ENCODE measurements around the gene NEUROG1. TPM values are rescaled to one million over a fixed set of nuclear protein-coding genes. Genes with fewer than 3 reads are reported as not detected.

NEUROG1 gene
- polyA plus RNA-seq, 1 donor from 2014 or later = not detected

DNA sequence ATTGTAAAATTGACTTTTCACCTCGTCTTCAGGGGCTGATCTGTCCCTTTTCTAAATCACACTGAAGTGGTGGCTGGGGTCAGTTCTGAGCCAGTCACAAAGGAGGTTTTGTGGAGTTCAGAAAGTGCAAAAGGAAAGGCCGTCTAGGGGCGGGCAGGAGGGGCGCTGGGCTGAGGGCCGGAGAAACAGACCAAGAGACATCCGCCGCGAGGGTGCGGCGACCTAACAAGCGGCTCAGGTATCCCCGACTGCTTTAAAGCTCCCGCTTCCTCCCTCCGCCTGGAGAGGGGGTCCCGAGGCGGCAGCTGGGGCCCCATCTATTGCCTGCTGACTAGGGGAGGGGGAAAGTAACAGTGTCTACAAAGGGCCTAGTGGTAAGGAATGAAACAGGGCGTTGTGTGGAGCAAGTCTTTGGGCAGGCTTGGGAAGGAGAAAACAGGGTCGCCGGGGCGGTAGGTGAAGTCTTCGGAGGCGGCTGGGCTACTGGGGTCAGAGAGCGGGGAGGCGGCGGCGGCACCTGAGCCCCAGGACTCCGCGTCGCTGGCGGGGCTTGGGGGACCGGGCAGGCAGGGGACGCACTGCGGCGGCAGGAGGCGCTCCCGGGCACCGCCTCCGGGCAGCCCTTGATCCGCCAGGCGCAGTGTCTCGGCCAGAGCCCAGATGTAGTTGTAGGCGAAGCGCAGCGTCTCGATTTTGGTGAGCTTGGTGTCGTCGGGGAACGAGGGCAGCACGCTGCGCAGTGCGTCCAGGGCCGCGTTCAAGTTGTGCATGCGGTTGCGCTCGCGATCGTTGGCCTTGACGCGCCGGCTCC is 950 bp downstream of the NEUROG1 start:
- H3K27ac ChIP-seq (ENCODE audit: low read length) = no peak overlapping the region

DNA sequence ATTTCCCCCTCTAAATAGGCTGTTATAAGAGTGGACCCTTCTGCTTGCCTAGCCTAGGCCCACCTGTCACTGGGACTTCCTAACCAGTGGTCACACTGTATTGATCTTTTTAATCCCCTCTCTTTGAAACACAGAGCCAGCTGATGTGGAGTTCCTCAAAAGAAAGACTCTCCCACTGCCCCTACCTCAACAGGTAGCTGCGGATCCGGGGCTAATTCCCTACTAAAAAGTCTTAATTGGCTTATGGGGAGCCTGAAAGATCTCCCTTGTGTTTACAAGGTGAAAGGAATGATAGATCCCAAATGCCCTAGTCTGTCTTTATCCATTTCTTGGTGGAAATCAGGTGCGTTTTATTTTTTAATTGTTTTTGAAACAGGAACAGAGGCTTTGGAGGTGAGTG is 2.0 kb downstream of the NEUROG1 start:
- Histone ChIP-seq H4K20me1 (ENCODE audit: insufficient read depth) (no peaks in the 10 kb centered on the region), H3K9ac (ENCODE audit: low read length) (no peak overlapping the region), H3F3A (ENCODE audit: insufficient read depth, low read length, poor library complexity, severe bottlenecking) (peaks cover 5% of the 10 kb centered on the region), H3K9me3 (ENCODE audit: low read length) (no peaks in the 10 kb centered on the region), H3K36me3 (ENCODE audit: insufficient read depth, low read length) (no peaks in the 10 kb centered on the region), H3K79me2 (replicated peaks; ENCODE audit: insufficient read depth, low read length) (no peaks in the 10 kb centered on the region), H3K4me2 (ENCODE audit: low read length) (no peak overlapping the region), H3K27me3 (ENCODE audit: insufficient read depth, low read depth, low read length) (peaks cover 79% of the 10 kb centered on the region), H3K9me2 (ENCODE audit: insufficient read depth, low read length) (no peaks in the 10 kb centered on the region), H2AFZ (ENCODE audit: low read depth, low read length) (no peak overlapping the region), H3K27ac (ENCODE audit: low read length) (no peak overlapping the region), H3K4me3 (ENCODE audit: low read length) (no peak overlapping the region)
- TF ChIP-seq EP300 (conservative IDR thresholded peaks at IDR 0.05; ENCODE audit: poor library complexity, severe bottlenecking) (no peak), RAD21 (conservative IDR thresholded peaks at IDR 0.05) (no peak), POLR2AphosphoS5 (IDR thresholded peaks at IDR 0.05) (no peak), TAF1 (IDR thresholded peaks at IDR 0.05; ENCODE audit: low read depth) (no peak), EZH2 (IDR thresholded peaks at IDR 0.05; ENCODE audit: borderline replicate concordance, insufficient read depth, low read length, poor library complexity, severe bottlenecking) (no peak), SMC3 (conservative IDR thresholded peaks at IDR 0.05; ENCODE audit: poor library complexity) (no peak), MXI1 (conservative IDR thresholded peaks at IDR 0.05; ENCODE audit: poor library complexity, severe bottlenecking) (no peak)
- TF ChIP-seq, protein P1, sequence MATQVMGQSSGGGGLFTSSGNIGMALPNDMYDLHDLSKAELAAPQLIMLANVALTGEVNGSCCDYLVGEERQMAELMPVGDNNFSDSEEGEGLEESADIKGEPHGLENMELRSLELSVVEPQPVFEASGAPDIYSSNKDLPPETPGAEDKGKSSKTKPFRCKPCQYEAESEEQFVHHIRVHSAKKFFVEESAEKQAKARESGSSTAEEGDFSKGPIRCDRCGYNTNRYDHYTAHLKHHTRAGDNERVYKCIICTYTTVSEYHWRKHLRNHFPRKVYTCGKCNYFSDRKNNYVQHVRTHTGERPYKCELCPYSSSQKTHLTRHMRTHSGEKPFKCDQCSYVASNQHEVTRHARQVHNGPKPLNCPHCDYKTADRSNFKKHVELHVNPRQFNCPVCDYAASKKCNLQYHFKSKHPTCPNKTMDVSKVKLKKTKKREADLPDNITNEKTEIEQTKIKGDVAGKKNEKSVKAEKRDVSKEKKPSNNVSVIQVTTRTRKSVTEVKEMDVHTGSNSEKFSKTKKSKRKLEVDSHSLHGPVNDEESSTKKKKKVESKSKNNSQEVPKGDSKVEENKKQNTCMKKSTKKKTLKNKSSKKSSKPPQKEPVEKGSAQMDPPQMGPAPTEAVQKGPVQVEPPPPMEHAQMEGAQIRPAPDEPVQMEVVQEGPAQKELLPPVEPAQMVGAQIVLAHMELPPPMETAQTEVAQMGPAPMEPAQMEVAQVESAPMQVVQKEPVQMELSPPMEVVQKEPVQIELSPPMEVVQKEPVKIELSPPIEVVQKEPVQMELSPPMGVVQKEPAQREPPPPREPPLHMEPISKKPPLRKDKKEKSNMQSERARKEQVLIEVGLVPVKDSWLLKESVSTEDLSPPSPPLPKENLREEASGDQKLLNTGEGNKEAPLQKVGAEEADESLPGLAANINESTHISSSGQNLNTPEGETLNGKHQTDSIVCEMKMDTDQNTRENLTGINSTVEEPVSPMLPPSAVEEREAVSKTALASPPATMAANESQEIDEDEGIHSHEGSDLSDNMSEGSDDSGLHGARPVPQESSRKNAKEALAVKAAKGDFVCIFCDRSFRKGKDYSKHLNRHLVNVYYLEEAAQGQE (IDR thresholded peaks at IDR 0.05; ENCODE audit: borderline replicate concordance) = no peak
- TF ChIP-seq, protein P2, sequence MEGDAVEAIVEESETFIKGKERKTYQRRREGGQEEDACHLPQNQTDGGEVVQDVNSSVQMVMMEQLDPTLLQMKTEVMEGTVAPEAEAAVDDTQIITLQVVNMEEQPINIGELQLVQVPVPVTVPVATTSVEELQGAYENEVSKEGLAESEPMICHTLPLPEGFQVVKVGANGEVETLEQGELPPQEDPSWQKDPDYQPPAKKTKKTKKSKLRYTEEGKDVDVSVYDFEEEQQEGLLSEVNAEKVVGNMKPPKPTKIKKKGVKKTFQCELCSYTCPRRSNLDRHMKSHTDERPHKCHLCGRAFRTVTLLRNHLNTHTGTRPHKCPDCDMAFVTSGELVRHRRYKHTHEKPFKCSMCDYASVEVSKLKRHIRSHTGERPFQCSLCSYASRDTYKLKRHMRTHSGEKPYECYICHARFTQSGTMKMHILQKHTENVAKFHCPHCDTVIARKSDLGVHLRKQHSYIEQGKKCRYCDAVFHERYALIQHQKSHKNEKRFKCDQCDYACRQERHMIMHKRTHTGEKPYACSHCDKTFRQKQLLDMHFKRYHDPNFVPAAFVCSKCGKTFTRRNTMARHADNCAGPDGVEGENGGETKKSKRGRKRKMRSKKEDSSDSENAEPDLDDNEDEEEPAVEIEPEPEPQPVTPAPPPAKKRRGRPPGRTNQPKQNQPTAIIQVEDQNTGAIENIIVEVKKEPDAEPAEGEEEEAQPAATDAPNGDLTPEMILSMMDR (IDR thresholded peaks at IDR 0.05; ENCODE audit: poor library complexity, severe bottlenecking) = no peak

More for the DNA sequence above, 950 bp downstream of the NEUROG1 start:
- Histone ChIP-seq H3K36me3 (ENCODE audit: insufficient read depth, low read length) (no peaks in the 10 kb centered on the region), H3K4me3 (ENCODE audit: low read length) (peak overlapping the region; percentile 63), H4K20me1 (ENCODE audit: insufficient read depth) (no peaks in the 10 kb centered on the region), H3K9me3 (ENCODE audit: low read length) (no peaks in the 10 kb centered on the region), H3K27me3 (ENCODE audit: insufficient read depth, low read depth, low read length) (peaks cover 90% of the 10 kb centered on the region), H3F3A (ENCODE audit: insufficient read depth, low read length, poor library complexity, severe bottlenecking) (peaks cover 5% of the 10 kb centered on the region), H3K79me2 (replicated peaks; ENCODE audit: insufficient read depth, low read length) (no peaks in the 10 kb centered on the region), H2AFZ (ENCODE audit: low read depth, low read length) (no peak overlapping the region), H3K9ac (ENCODE audit: low read length) (no peak overlapping the region), H3K4me2 (ENCODE audit: low read length) (no peak overlapping the region), H3K9me2 (ENCODE audit: insufficient read depth, low read length) (no peaks in the 10 kb centered on the region)
- no peak for TF ChIP-seq EZH2 (IDR thresholded peaks at IDR 0.05; ENCODE audit: borderline replicate concordance, insufficient read depth, low read length, poor library complexity, severe bottlenecking)
- no peak for TF ChIP-seq EP300 (conservative IDR thresholded peaks at IDR 0.05; ENCODE audit: poor library complexity, severe bottlenecking)
- TF ChIP-seq, protein P2 (IDR thresholded peaks at IDR 0.05; ENCODE audit: poor library complexity, severe bottlenecking) = no peak
- no peak for TF ChIP-seq POLR2AphosphoS5 (IDR thresholded peaks at IDR 0.05)
